Fibroblast of lung (primary cell): ENCODE data around the gene RGL2.

ENCODE experiments used
- CTCF ChIP-seq, 2 donors: IDR thresholded peaks in 1 of 2; conservative IDR thresholded peaks in 1 of 2; 1 replicate in 1 of 2; 2 replicates in 1 of 2; pipeline ENCODE4 v1.5.1; 2011 to 2012; ENCODE audit warnings: low read length in 2 of 2, control low read depth in 1 of 2, inconsistent platforms in 1 of 2, low read depth in 1 of 2, mild to moderate bottlenecking in 1 of 2
- EZH2 ChIP-seq: IDR thresholded peaks from 2 replicates; pipeline ENCODE4 v1.5.1; 2012; ENCODE audit warnings: low read length, control low read depth, mild to moderate bottlenecking; ENCODE audit errors: missing control alignments

GRCh38 chr6:33286946-33287914, 11.5 kb downstream of the RGL2 start:
- no peak for TF ChIP-seq CTCF (conservative IDR thresholded peaks at IDR 0.05 in 1 of 2, IDR thresholded peaks at IDR 0.05 in 1 of 2; ENCODE audit: low read depth in 1 of 2, low read length in 2 of 2)
- no peak for TF ChIP-seq EZH2
